Measurements from ENCODE around the gene PRAMEF15. TPM values are rescaled to one million over a fixed set of nuclear protein-coding genes. Genes with fewer than 3 reads are reported as not detected.
"Not testable (repeated sequence)": the region's sequence is repeated elsewhere in the genome, so short reads cannot be mapped to it uniquely, and the experiment has no call there.

Gene PRAMEF15
- total and polyA plus RNA-seq, 2 donors (not counting 3 experiments of a cell fraction or from before 2014, with no cell fraction given) = not detected

DNA sequence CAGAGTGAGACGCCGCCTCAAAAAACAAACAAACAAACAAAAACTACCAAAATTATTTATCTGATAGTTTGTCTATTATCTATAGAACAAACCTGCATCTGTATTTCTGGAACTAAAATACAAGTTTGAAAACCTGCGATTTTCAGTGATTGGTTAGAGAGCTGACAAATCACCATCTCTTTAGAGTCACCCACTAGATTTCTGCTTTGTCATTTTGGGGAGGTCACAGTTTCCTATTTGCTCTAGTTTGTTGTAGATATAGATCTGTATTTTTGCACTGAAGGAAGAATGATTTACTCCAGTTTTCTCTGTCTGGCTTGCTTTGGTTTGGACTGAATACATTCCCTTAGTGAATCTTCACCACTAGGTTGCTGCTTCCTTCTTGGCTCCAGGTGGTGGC lies 51.2 kb downstream of the PRAMEF15 start:
- H3K4me1 ChIP-seq (ENCODE audit: control insufficient read depth, extremely low read depth, insufficient read depth, low read length); H4K20me1 ChIP-seq (replicated peaks; ENCODE audit: control insufficient read depth, extremely low read depth, insufficient read depth, low read length); H3K9ac ChIP-seq (replicated peaks; ENCODE audit: extremely low read depth, insufficient read depth, low read length); DNase-seq (ENCODE audit: low read depth, low spot score); POLR2A ChIA-PET; H3K79me2 ChIP-seq (ENCODE audit: control insufficient read depth, insufficient read depth, low read length); H3K27ac ChIP-seq (ENCODE audit: insufficient read depth, low read depth, low read length); H3K4me3 ChIP-seq (replicated peaks in 1 of 3; ENCODE audit: insufficient read depth in 1 of 3, low read depth in 1 of 3, low read length in 3 of 3); H3K9me1 ChIP-seq (replicated peaks; ENCODE audit: control insufficient read depth, extremely low read depth, insufficient read depth, low read length); H3K4me2 ChIP-seq (ENCODE audit: insufficient read depth, low read length); H3K27me3 ChIP-seq (ENCODE audit: control insufficient read depth in 2 of 2, insufficient read depth in 2 of 2, low read length in 2 of 2); dilution Hi-C loops (cut with MboI; ENCODE audit: extremely low pct_ligation_motif_present, low sequenced_read_pairs); FAIRE-seq; H3K36me3 ChIP-seq (ENCODE audit: control insufficient read depth in 2 of 2, extremely low read depth in 1 of 2, insufficient read depth in 2 of 2, low read length in 2 of 2); H3K9me3 ChIP-seq (replicated peaks; ENCODE audit: control insufficient read depth, insufficient read depth, low read length); H2AFZ ChIP-seq (ENCODE audit: low read depth, low read length); BruUV-seq (replicated peaks); CTCF ChIA-PET; intact Hi-C loops (cut with micrococcal nuclease): not testable (repeated sequence)

DNA sequence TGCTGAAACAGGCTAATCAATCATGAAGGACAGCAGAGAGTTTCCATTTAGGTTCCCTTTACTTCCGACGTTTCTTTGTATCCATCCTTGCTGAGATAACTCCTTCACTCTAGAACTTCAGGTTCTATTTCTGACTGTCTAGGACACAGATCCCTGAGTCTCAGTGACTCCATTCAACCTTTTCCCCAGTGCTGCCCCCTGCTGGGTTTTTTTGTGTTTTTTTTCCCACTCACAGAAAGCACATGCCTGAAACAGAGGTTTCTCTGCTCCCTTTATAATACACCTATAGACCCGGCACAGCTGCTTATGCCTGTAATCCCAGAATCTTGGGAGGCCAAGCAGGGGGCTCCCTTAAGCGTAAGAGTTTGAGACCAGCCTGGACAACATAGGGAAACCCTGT lies 53.2 kb downstream of the PRAMEF15 start:
- H4K20me1 ChIP-seq (replicated peaks; ENCODE audit: control insufficient read depth, extremely low read depth, insufficient read depth, low read length); H3K4me3 ChIP-seq (replicated peaks in 1 of 3; ENCODE audit: insufficient read depth in 1 of 3, low read depth in 1 of 3, low read length in 3 of 3); intact Hi-C loops (cut with micrococcal nuclease); CTCF ChIA-PET; H3K9ac ChIP-seq (replicated peaks; ENCODE audit: extremely low read depth, insufficient read depth, low read length); FAIRE-seq; H3K27ac ChIP-seq (ENCODE audit: insufficient read depth, low read depth, low read length); POLR2A ChIA-PET; DNase-seq (ENCODE audit: low read depth, low spot score); H3K9me1 ChIP-seq (replicated peaks; ENCODE audit: control insufficient read depth, extremely low read depth, insufficient read depth, low read length); H3K79me2 ChIP-seq (ENCODE audit: control insufficient read depth, insufficient read depth, low read length); H3K4me2 ChIP-seq (ENCODE audit: insufficient read depth, low read length); H3K27me3 ChIP-seq (ENCODE audit: control insufficient read depth in 2 of 2, insufficient read depth in 2 of 2, low read length in 2 of 2); dilution Hi-C loops (cut with MboI; ENCODE audit: extremely low pct_ligation_motif_present, low sequenced_read_pairs); H3K36me3 ChIP-seq (ENCODE audit: control insufficient read depth in 2 of 2, extremely low read depth in 1 of 2, insufficient read depth in 2 of 2, low read length in 2 of 2); H2AFZ ChIP-seq (ENCODE audit: low read depth, low read length); H3K9me3 ChIP-seq (replicated peaks; ENCODE audit: control insufficient read depth, insufficient read depth, low read length); BruUV-seq (replicated peaks); H3K4me1 ChIP-seq (ENCODE audit: control insufficient read depth, extremely low read depth, insufficient read depth, low read length): not testable (repeated sequence)

Small RNAs within 50 kb of the gene (small RNA-seq; reads per million reads assigned to genes)
- not detected for gene RNU6-771P (ENCODE audit: insufficient read depth, insufficient read length, low read depth, low replicate concordance)

Other genes starting within 250 kb of the PRAMEF15 start
- gene PRAMEF25, start 244.8 kb upstream of the PRAMEF15 start, total RNA-seq = not detected in 2 replicates
- gene PRAMEF25, start 244.8 kb upstream of the PRAMEF15 start, polyA plus RNA-seq = not detected in 2 replicates
- gene HNRNPCL2, start 198.7 kb upstream of the PRAMEF15 start, total RNA-seq = not detected in 2 replicates
- gene HNRNPCL2, start 198.7 kb upstream of the PRAMEF15 start, polyA plus RNA-seq = not detected in 2 replicates
- gene PRAMEF26, start 159.6 kb upstream of the PRAMEF15 start, total RNA-seq = not detected in 2 replicates
- gene PRAMEF26, start 159.6 kb upstream of the PRAMEF15 start, polyA plus RNA-seq = not detected in 2 replicates
- gene HNRNPCL4, start 149.9 kb upstream of the PRAMEF15 start, total RNA-seq = not detected in 2 replicates
- gene HNRNPCL4, start 149.9 kb upstream of the PRAMEF15 start, polyA plus RNA-seq = not detected in 2 replicates
- gene PRAMEF9, start 143.7 kb upstream of the PRAMEF15 start, total RNA-seq = not detected in 2 replicates
- gene PRAMEF9, start 143.7 kb upstream of the PRAMEF15 start, polyA plus RNA-seq = not detected in 2 replicates
- gene PRAMEF13, start 114.2 kb upstream of the PRAMEF15 start, total RNA-seq = not detected in 2 replicates
- gene PRAMEF13, start 114.2 kb upstream of the PRAMEF15 start, polyA plus RNA-seq = not detected in 2 replicates
- not detected in 2 replicates for gene PRAMEF18, start 89.4 kb upstream of the PRAMEF15 start, total RNA-seq
- gene PRAMEF18, start 89.4 kb upstream of the PRAMEF15 start, polyA plus RNA-seq = not detected in 2 replicates
- not detected in 2 replicates for gene PRAMEF5, start 61.4 kb upstream of the PRAMEF15 start, total RNA-seq
- not detected in 2 replicates for gene PRAMEF5, start 61.4 kb upstream of the PRAMEF15 start, polyA plus RNA-seq
- gene PRAMEF8, start 30.4 kb upstream of the PRAMEF15 start, total RNA-seq = not detected in 2 replicates
- gene PRAMEF8, start 30.4 kb upstream of the PRAMEF15 start, polyA plus RNA-seq = not detected in 2 replicates
- gene PRAMEF33, start 12.0 kb upstream of the PRAMEF15 start, total RNA-seq = not detected in 2 replicates
- not detected in 2 replicates for gene PRAMEF33, start 12.0 kb upstream of the PRAMEF15 start, polyA plus RNA-seq
- gene PRAMEF14, start 31.6 kb downstream of the PRAMEF15 start, total RNA-seq = not detected in 2 replicates
- gene PRAMEF14, start 31.6 kb downstream of the PRAMEF15 start, polyA plus RNA-seq = not detected in 2 replicates
- gene PRAMEF19, start 56.4 kb downstream of the PRAMEF15 start, total RNA-seq = not detected in 2 replicates
- gene PRAMEF19, start 56.4 kb downstream of the PRAMEF15 start, polyA plus RNA-seq = not detected in 2 replicates
- not detected in 2 replicates for gene PRAMEF17, start 74.1 kb downstream of the PRAMEF15 start, total RNA-seq
- not detected in 2 replicates for gene PRAMEF17, start 74.1 kb downstream of the PRAMEF15 start, polyA plus RNA-seq
- gene PRAMEF20, start 94.9 kb downstream of the PRAMEF15 start, total RNA-seq = not detected in 2 replicates
- not detected in 2 replicates for gene PRAMEF20, start 94.9 kb downstream of the PRAMEF15 start, polyA plus RNA-seq
- not detected in 2 replicates for gene LRRC38, start 198.4 kb downstream of the PRAMEF15 start, total RNA-seq
- not detected in 2 replicates for gene LRRC38, start 198.4 kb downstream of the PRAMEF15 start, polyA plus RNA-seq

Data from endothelial cell of umbilical vein (primary cell).